Left lung (tissue), 10 donors: ENCODE measurements around the gene LRP1-AS. TPM values are rescaled to one million over a fixed set of nuclear protein-coding genes. Genes with fewer than 3 reads are reported as not detected.
A peak's percentile ranks its signal among the peaks of the same experiment; 100 is the strongest.

Experiments
- ATAC-seq: fragments of 200-7000 bp; cut with Tn5 transposase; one replicate; pipeline ENCODE4 v1.9.1; 2020; ENCODE audit warnings: moderate library complexity
- DNase-seq, 4 donors: peaks; one replicate each; pipeline ENCODE4 v3.0.0-alpha.2; 2013 to 2020
- H3K27ac ChIP-seq, 2 donors: fragments of 200-600 bp; sonication (generic) in 1 of 2; one replicate each; pipeline versions ENCODE4 v1.5.0 to v1.8.0; 2020 to 2021
- H3K27me3 ChIP-seq, 2 donors: fragments of 200-600 bp; sonication (generic) in 1 of 2; one replicate each; pipeline versions ENCODE4 v1.5.0 to v1.8.0; 2020 to 2021
- H3K36me3 ChIP-seq, 2 donors: fragments of 200-600 bp; sonication (generic) in 1 of 2; one replicate each; pipeline versions ENCODE4 v1.5.0 to v1.8.0; 2020 to 2021
- H3K4me1 ChIP-seq, 2 donors: fragments of 200-600 bp; one replicate each; pipeline ENCODE4 v1.8.0; 2021
- H3K4me3 ChIP-seq, 2 donors: fragments of 200-600 bp; sonication (generic) in 1 of 2; one replicate each; pipeline versions ENCODE4 v1.5.0 to v1.8.0; 2020 to 2021; ENCODE audit warnings: mild to moderate bottlenecking in 1 of 2
- H3K9me3 ChIP-seq, 2 donors: fragments of 200-600 bp; sonication (generic) in 1 of 2; one replicate each; pipeline versions ENCODE4 v1.5.0 to v1.8.0; 2020 to 2021
- CTCF ChIP-seq, 2 donors: fragments of 200-600 bp; sonication (generic) in 1 of 2; IDR thresholded peaks; one replicate each; pipeline versions ENCODE4 v1.5.0 to v1.8.0; 2021; ENCODE audit warnings: antibody characterized with exemption in 2 of 2
- intact Hi-C, 2 donors: fragments of 100-400 bp; cut with DNase I; formaldehyde crosslinking; loops; one replicate each; pipeline versions ENCODE4 v1.11.2 to v1.14.2; 2022
- polyA plus RNA-seq, 6 donors: library from polyadenylated mRNA; unstranded; fragments of 120-200 nt; gene quantifications; one replicate each; pipeline ENCODE4 v1.2.1, GENCODE V29; 2013; ENCODE audit not compliant: insufficient read length in 6 of 6
- total RNA-seq, 2 donors: library from RNA; stranded (reverse); fragmentation: NEBNext Ultra II Directional; extraction: Animal tissue kit (Norgen Biotek cat#: 25700); gene quantifications; one replicate each; pipeline ENCODE4 v1.2.1, GENCODE V29; 2021
- donor health status: DM: no; HTN: yes; CAD: no.
- donor health status: DM: no; HTN: no; CAD: no.

The LRP1-AS gene
- total and polyA plus RNA-seq, 8 donors, result 0.24 to 1.0 (median 0.69) TPM; not detected in 3

- H3K9me3 ChIP-seq, result no peaks in the 10 kb centered on the region
- no peak for ATAC-seq
- peaks cover 0 to 62% of the 10 kb centered on the region in 2 donors for H3K27me3 ChIP-seq
- DNase-seq, result no peak
- peak overlapping the region; percentile 72 to 74 for H3K4me3 ChIP-seq
- TF ChIP-seq CTCF (IDR thresholded peaks at IDR 0.05), result no peak
- H3K4me1 ChIP-seq, result peaks cover 18 to 52% of the 10 kb centered on the region in 2 donors
- intact Hi-C loops, result loop anchor here in 1 of 2 donors (10.0 kb wide), 1 partner anchor 56 kb away; no protein-coding TSS in a partner anchor
- peak overlapping the region; percentile 86 to 88 for H3K27ac ChIP-seq
- H3K36me3 ChIP-seq, result no peaks in the 10 kb centered on the region
These were observed 18.7 kb downstream of the LRP1-AS start for GRCh38 chr12:57128519-57129247.

GRCh38 chr12:57127726-57128518 lies 19.5 kb downstream of the LRP1-AS start, which contains the start of gene LRP1:
TSS of gene LRP1 (plus strand) at chr12:57128483. CDS start at chr12:57128965, 482 bp downstream.
- Histone ChIP-seq H3K27me3 (peaks cover 0 to 62% of the 10 kb centered on the region in 2 donors), H3K4me3 (peak within 1 kb of the TSS; percentile 72 to 74), H3K36me3 (no peaks in the 10 kb centered on the region), H3K4me1 (peaks cover 18 to 44% of the 10 kb centered on the region in 2 donors), H3K9me3 (no peaks in the 10 kb centered on the region), H3K27ac (peak within 1 kb of the TSS; percentile 88 to 96)
- peak; percentile 88 to 93 (median 92) for DNase-seq
- peak; percentile 84 for ATAC-seq
- intact Hi-C loops, result loop anchor here in 1 of 2 donors (10.0 kb wide), 1 partner anchor 57 kb away; no protein-coding TSS in a partner anchor
- TF ChIP-seq CTCF (IDR thresholded peaks at IDR 0.05), result no peak

- Histone ChIP-seq H3K27me3 (peaks cover 0 to 62% of the 10 kb centered on the region in 2 donors), H3K4me3 (peak overlapping the region; percentile 72 to 74), H3K9me3 (no peaks in the 10 kb centered on the region), H3K27ac (peak overlapping the region; percentile 88 to 96), H3K4me1 (peaks cover 14 to 37% of the 10 kb centered on the region in 2 donors), H3K36me3 (no peaks in the 10 kb centered on the region)
- ATAC-seq (peak; percentile 76), DNase-seq (peak in 2 of 4 donors; percentile 67 to 83)
- intact Hi-C loops, result loop anchor here in 1 of 2 donors (10.0 kb wide), 1 partner anchor 58 kb away; no protein-coding TSS in a partner anchor
- TF ChIP-seq CTCF (IDR thresholded peaks at IDR 0.05), result no peak
These were observed 20.2 kb downstream of the LRP1-AS start for GRCh38 chr12:57127101-57127725.

GRCh38 chr12:57126561-57126960 lies 20.9 kb downstream of the LRP1-AS start:
- no peak overlapping the region for H3K4me3 ChIP-seq
- peaks cover 7 to 31% of the 10 kb centered on the region in 2 donors for H3K4me1 ChIP-seq
- H3K27me3 ChIP-seq, result peaks cover 0 to 62% of the 10 kb centered on the region in 2 donors
- DNase-seq (no peak), ATAC-seq (no peak)
- no peaks in the 10 kb centered on the region for H3K9me3 ChIP-seq
- TF ChIP-seq CTCF (IDR thresholded peaks at IDR 0.05), result no peak
- H3K27ac ChIP-seq, result peak overlapping the region; percentile 88 to 96
- no peaks in the 10 kb centered on the region for H3K36me3 ChIP-seq
- intact Hi-C loops, result loop anchor here in 1 of 2 donors (10.0 kb wide), 1 partner anchor 58 kb away; no protein-coding TSS in a partner anchor
